Measurements from ENCODE around the gene SLC25A2.

Gene SLC25A2

DNA sequence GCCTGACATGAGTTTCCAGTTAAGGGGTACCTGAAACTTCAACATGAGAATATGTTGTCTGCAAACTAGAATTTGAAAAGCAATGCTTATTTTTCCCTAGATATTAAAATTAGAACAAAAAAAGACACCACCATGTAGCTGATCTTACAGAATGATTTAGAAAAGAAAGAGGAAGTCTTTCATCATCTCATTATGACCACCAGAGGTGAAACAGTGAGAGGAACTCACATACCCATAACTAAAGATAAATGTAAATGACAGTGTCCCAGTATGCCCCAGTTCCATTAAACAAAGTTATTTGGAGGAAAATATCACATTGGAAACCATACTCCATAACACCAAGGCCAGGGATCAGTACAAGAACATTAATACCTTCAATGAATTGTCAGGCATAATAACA lies 9.9 kb upstream of the SLC25A2 start:
- DNase-seq = no peak

- DNase-seq = no peak
Measured at GRCh38 chr5:141306630-141307029, 2.8 kb upstream of the SLC25A2 start.

DNA sequence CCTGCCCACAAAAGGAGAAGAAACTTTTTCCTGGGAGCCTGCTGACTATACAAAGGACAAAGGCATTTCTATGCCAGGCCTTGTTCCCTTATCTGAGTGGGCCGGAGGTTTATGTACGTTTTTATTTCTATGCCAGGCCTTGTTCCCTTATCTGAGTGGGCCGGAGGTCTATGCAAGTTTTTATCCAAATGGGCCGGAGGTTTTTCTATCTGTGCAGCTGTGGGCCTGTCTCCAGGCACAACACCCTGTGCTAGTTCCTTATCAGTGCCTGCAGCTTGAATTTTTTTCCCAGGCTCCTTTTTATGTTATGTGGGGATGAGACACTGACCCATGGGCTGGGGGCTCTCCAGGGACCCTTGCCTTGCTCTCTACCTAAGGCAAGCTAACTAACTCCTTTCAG lies 5.5 kb downstream of the SLC25A2 start:
- no peak for DNase-seq

GRCh38 chr5:141272906-141273305 lies 30.9 kb downstream of the SLC25A2 start:
- DNase-seq = no peak

DNA sequence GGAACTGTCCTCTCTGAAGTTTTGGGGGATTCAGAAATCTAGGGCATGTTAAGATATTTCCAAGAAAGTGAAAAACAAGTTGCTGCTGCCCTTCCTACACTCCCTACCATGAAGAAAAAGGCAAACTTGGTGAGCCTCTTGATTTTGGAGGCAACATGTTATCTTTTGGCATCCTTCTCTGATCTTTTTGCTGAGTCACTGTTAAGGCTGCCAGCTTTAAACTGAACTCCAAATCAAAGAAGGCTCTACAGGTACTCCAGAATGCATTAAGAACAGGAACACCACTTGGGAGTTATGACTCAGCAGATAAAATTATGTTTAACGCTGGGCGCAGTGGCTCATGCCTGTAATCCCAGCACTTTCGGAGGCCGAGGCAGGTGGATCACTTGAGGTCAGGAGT lies 34.7 kb downstream of the SLC25A2 start:
- DNase-seq = no peak

- DNase-seq = no peak
Measured at GRCh38 chr5:141261238-141261546, 42.7 kb downstream of the SLC25A2 start.

DNA sequence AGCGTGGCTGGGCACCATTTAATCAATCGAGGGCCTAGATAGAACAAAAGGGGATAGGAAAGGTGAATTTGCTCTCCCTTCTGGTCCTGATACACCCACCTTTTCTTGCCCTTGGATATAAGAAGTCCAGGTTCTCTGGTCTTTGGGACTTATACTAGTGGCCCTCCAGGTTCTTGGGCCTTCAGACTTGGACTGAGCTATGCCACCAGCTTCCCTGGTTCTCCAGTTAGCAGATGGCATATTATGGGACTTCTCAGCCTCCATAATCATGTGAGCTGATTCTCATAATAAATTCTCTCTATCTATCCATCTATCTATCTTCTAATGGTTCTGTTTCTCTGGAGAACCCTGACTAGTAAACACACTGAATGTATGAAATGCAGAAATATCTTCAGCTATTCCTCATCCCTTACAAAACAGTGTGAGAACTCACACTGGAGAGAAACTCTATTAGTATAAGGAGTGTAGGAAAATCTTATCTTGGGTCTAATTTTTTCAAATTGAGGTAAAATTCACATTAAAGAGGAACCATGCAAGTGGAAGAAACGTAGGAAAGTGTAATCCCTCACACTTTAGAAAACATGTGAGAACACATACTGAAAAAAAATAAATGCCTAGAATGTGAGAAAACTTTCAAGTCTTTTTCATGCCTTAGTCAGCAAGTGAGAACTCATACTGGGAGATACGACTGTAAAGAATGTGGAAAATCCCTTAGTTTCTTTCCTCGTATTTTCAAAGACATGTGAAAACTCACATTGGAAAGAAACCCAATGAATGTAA lies 43.2 kb downstream of the SLC25A2 start:
- DNase-seq = no peak

DNA sequence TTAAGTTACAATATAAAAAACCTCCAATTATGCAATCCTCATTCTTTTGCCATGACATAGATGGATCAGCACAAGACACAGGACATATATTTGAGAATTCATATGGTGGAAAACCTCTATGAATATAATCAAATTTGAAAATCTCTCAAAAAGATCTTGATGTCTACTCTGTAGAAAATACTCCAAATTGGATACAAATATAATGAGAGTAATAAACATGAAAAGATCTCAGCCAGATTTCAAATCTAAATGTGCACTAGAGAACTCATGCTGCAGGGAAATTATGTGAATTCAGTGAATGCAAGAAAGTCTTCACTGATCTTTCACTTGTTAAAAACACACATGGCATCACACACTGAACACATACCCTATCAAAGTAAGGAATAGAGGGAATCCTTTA lies 44.9 kb downstream of the SLC25A2 start:
- DNase-seq = no peak

DNA sequence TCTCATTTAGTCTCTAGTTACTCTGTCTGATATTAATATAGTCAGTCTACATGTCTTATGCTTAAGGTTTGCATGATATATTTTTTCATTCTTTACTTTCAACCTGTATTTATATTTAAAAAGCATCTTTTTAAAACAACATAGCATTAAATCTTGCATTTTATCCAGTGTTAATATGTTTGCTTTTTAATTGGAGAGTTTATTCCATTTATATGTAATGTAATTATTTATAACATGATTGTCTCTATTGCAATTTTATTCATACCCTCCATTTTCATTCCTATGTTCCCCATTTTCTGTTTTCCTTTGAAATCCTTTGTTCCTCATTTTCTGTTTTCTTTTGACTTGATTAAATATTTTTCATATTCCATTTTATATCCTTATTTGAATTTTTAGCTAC lies 45.4 kb downstream of the SLC25A2 start:
- DNase-seq = no peak
